Endometrium (tissue), 2 donors: ENCODE results near the gene SEZ6L2.
"Not testable (repeated sequence)": the region's sequence is repeated elsewhere in the genome, so short reads cannot be mapped to it uniquely, and the experiment has no call there.

Experiments used
- FAIRE-seq: peaks from 2 replicates; lab custom pipeline; 2012; peaks lifted over from hg19 to GRCh38; lab: Jason Lieb, UNC
- donor health status: control.
- donor health status: control.

SEZ6L2 gene

GRCh38 chr16:29899516-29900101, at the start of gene SEZ6L2:
Gene SEZ6L2 (minus strand): TSS chr16:29899550. CDS start chr16:29899019, 531 bp downstream.
- FAIRE-seq = no peak

- no peak for FAIRE-seq
These were observed 48.5 kb upstream of the SEZ6L2 start for GRCh38 chr16:29947897-29948296.

GRCh38 chr16:29943846-29944799, 44.8 kb upstream of the SEZ6L2 start:
- peak; percentile 79 for FAIRE-seq

- no peak for FAIRE-seq
These were observed 41.3 kb upstream of the SEZ6L2 start for GRCh38 chr16:29940656-29941055.

GRCh38 chr16:29931750-29932149, 32.4 kb upstream of the SEZ6L2 start:
- not testable (repeated sequence) for FAIRE-seq

GRCh38 chr16:29927070-29927905, 27.9 kb upstream of the SEZ6L2 start:
- peak; percentile 91 for FAIRE-seq

- no peak for FAIRE-seq
These were observed 27.3 kb upstream of the SEZ6L2 start for GRCh38 chr16:29926711-29927052.

GRCh38 chr16:29925781-29926710, 26.7 kb upstream of the SEZ6L2 start, which contains the start of gene KCTD13:
Gene KCTD13 (minus strand): TSS chr16:29926226. CDS start chr16:29926033, 193 bp downstream.
- FAIRE-seq = no peak

GRCh38 chr16:29925105-29925756, 25.9 kb upstream of the SEZ6L2 start:
- no peak for FAIRE-seq

GRCh38 chr16:29922986-29923501, 23.7 kb upstream of the SEZ6L2 start:
- no peak for FAIRE-seq

- no peak for FAIRE-seq
These were observed 23.0 kb upstream of the SEZ6L2 start for GRCh38 chr16:29922326-29922725.

- FAIRE-seq = no peak
These were observed 21.7 kb upstream of the SEZ6L2 start for GRCh38 chr16:29921034-29921385.

GRCh38 chr16:29920288-29921033, 21.1 kb upstream of the SEZ6L2 start:
- FAIRE-seq = no peak

GRCh38 chr16:29916979-29917378, 17.6 kb upstream of the SEZ6L2 start:
- FAIRE-seq = no peak

GRCh38 chr16:29915590-29916247, 16.4 kb upstream of the SEZ6L2 start:
- FAIRE-seq = no peak

GRCh38 chr16:29913514-29913913, 14.2 kb upstream of the SEZ6L2 start:
- no peak for FAIRE-seq

- FAIRE-seq = no peak
These were observed 12.7 kb upstream of the SEZ6L2 start for GRCh38 chr16:29912087-29912486.

- no peak for FAIRE-seq
These were observed 12.3 kb upstream of the SEZ6L2 start for GRCh38 chr16:29911676-29912010.
